Myometrial cell (primary cell): Measurements from ENCODE around the gene NALCN. TPM values are rescaled to one million over a fixed set of nuclear protein-coding genes. Genes with fewer than 3 reads are reported as not detected.

ENCODE experiments used
- total RNA-seq: library from RNA; depleted of rRNA; stranded (reverse); fragments of >200 nt; gene quantifications from 2 replicates; pipeline ENCODE4 v1.2.3, GENCODE V29; 2015

The NALCN gene
- 1.8 and 2.6 TPM in 2 replicates for total RNA-seq

DNA sequence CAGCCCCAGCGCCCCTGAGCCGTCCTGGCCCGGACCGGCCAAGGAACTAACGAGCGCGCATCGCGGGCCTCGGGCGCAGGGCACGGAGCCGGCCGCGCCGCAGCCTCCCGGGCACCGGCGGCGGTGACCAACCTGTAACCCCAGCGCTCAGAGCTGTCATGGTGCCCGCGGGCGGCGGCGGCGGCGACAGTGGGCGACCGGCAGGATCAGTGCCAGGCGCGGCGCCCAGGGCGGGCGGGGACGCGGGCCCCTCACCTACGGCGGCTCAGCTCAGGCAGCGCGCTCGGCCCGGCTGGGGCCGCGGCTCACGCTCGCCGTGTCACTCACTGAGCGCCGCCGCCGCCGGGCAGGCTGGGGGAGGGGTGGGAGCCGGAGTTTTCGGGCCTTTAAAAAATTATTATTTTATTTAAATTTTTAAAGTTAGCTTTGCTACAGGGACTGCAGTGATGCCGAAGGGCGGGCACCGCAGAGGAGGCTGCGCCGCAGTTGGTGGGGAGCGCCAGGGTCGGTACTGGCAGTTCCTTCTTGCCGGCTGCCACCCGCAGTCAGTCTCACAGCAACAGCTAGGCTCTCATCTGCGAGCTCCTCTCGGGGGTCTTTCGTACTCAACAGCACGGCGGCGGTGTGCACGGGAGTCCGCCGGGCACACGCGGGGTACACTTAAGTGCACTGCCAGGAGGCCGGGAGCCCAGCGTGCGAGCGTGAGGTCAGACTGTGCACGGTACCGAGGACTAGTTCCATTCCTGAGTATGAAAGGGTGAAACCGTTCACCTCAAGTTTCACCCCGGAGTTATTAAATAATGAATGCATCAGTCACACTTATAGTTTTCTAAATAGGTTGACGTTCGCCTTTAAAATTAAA, at the start of gene NALCN:
Gene NALCN, minus strand, starts transcription at position 328 of the 862 bp plus-strand sequence. CDS start 17,382 bp downstream, outside the sequence.

DNA sequence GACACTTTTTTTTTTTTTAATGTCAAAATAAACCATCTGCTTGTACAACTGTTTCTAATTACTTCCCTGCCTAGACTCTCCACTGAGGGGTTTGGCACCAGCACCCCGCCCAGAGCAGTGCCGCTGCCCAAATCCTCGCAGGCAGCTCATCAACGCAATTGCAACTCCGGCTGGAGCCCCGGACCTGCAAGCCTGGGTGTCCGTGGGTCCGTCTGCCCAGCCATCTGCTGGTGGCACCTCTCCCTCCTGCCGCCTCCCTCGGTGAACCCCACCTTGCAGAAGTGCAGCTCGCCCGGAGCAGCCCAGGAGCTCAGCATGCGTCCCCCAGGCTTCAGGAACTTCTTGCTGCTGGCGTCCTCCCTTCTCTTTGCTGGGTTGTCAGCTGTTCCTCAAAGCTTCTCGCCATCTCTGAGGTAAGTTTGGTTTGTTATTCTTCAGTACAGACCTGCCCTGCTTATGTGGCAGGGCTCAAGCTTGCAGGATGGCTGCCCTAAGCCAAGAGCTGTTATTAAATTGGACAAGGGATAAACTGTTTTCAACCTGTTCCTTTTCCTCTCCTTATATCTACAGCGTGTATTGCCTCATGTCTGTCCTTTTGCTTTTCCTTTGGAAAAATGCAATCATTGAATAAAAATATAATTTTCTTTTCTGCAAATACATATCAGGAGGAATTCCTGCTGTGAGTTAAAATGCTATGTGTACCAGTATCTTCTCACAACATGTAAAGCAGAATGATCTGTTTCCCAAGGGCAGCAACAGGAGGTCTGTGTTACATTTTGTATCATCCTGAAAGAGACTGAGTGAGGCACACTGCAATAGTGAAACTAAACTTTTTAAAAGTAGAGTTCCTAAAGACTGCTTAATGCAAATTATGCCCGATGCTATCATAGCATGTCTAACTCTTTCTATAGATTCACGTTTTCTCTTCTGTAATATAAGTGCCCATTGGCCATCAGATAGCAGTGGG, 36.5 kb upstream of the NALCN start, which contains the start of gene ITGBL1:
Gene ITGBL1, plus strand, starts transcription at position 157 of the 967 bp plus-strand sequence. Its CDS starts 159 bp downstream, at position 316.

Other genes starting within 250 kb of the NALCN start
- 68.9 and 76.6 TPM in 2 replicates for gene ITGBL1, start 36.2 kb upstream of the NALCN start, total RNA-seq